SIG-M5 treated with dmso at 0.1 percent for 504 hours (cell line): ENCODE results near the gene TSEN54.
"Not testable (repeated sequence)": the region's sequence is repeated elsewhere in the genome, so short reads cannot be mapped to it uniquely, and the experiment has no call there.

Source experiments
- DNase-seq: peaks from one replicate; lab custom pipeline; 2025; ENCODE audit not compliant: unreplicated experiment; lab: John Stamatoyannopoulos, UW

The TSEN54 gene

DNA sequence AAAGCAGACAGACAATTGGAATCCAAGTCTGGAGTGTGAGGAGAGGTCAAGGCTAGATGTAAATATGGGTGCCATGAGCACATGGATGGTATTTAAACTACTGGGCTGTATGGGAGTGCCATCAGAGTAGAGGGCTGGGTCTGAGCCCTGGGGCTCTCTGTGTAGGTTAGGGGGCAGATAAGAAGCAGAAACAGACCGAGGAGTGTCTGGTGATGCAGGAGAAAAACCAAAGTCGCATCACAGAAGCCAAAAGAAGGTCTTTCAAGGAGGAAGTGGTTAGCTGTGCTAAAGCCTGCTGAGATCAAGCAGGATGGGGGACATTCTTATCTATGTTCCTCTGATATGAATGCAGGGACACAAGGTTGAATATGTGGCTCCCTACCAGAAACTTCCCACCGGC is 1.9 kb downstream of the TSEN54 start:
- peak; percentile 61 for DNase-seq

DNA sequence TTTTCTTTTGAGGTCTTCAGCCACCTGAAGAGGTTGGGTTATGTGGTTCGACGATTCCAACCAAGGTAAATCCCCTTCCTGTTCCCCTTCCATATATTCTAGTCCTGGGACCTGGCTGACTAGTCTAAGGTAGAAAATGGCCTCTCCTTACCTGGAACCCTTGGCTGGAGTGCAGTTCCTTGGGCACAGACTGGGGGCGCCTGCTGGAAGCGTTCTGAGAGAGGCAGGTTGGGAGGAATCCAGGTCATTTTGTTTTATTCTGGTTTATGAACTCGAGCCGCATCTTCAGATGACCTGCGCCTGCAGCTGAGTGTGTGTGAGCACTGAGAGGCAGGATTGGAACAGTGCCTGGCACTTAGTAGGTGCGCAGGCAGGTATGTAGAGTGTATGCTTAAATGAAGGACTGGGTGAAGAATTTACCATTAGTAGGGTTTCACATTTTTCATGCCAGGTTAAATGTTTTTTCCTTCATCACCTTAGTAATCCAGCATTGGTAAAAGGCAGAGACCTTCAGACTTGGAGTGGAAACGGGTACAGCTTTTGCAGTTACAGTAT is 2.7 kb downstream of the TSEN54 start:
- no peak for DNase-seq

DNA sequence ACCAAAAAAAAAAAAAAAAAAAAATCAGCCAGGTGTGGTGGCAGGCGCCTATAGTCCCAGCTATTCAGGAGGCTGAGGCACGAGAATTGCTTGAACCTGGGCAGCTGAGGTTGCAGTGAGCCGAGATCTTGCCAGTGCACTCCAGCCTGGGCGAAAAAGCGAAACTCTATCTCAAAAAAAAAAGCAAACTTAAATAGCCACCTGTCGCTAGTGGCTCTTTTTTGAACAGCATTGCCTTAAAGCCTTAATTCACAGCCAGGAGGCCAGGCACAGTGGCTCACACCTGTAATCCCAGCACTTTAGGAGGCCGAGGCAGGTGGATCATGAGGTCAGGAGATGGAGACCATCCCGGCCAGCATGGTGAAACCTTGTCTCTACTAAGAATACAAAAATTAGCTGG is 4.1 kb downstream of the TSEN54 start:
- not testable (repeated sequence) for DNase-seq

DNA sequence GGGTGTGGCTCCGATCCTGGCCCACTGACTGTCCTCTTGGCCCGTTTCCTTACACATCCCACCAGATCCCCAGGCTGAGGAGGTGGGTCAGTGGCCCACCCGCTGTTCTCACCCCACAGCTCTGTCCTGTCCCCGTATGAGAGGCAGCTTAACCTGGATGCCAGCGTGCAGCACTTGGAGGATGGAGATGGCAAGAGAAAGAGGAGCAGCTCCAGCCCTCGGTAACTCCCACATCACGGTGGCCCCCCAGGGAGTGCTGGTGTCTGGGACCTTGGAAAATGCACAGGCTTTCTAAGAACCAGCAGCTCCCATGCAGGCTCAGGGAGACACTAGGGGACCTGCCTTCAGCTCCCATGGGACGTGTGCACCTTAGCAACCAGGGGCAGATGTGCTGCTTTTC is 5.0 kb downstream of the TSEN54 start:
- no peak for DNase-seq

DNA sequence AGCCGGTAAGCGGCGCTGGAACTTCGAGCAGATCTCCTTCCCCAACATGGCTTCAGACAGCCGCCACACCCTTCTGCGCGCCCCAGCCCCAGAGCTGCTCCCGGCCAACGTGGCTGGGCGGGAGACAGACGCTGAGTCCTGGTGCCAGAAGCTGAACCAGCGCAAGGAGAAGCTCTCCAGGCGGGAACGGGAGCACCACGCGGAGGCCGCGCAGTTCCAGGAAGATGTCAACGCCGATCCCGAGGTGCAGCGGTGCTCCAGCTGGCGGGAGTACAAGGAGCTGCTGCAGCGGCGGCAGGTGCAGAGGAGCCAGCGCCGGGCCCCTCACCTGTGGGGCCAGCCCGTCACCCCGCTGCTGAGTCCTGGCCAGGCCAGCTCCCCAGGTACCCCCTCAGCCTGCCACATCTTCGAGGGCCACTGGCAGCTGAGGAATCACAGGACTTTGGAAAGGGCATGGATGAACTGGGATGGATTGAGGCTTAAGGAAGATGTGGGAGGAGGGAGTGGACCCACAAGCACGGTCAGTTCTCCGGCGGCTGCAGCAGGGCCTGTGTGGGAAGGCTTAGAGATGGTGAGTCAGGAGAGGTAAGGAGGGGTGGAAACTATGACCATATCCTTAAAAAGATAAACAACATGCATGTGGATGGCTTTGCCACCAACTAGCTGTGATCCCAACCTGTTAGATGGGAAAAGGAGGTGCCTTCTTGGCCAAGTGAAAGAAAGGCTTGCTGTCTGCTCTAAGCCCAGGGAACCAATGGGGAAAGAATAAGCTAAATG is 5.8 kb downstream of the TSEN54 start:
- DNase-seq = no peak

DNA sequence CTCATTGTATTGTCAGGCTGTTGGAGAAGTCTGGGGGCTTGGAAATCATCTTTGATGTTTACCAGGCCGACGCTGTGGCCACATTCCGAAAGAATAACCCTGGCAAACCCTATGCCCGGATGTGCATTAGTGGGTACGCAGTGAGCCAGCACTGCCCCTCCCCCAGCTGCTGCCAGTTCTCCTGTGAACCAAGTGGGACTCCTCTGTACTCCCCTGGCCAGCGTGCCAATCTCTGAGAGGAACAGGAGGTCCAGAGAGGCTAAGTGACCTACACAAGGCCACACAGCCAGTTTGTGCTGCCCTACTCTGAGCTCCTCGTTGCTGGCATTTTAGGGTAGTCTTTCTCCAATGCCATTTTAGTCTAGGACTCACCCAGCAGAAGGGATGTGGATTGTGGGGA is 7.3 kb downstream of the TSEN54 start:
- no peak for DNase-seq

DNA sequence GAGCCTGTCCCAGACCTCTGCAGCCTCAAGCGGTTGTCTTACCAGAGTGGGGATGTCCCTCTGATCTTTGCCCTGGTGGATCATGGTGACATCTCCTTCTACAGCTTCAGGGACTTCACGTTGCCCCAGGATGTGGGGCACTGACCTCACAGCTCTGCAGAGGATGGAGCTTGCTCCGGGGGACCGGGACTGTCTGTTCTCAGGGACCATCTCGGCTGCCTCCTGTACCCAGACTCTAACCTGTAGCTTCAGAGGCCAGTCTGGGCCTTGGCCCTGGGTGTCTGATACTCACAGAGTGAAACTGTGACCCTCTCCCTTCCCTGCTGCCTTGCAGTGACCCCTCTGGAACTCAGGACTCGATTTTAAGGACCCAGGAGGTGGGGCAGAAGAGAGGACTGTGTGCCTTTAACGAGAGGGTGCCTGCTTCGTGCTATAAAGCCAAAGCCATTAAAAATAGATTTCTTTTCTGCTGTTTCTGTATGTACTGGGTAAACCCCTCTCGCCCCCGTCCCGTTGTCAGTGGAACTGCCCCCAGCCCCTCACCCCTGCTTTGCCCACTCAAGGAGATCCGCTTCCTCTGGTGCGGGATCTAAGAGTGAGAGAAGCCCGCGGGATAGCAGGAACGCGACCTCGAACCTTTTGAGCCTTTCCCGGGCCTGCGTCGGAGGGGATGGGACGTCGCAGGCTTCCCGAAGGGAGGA is 8.1 kb downstream of the TSEN54 start:
- no peak for DNase-seq

DNA sequence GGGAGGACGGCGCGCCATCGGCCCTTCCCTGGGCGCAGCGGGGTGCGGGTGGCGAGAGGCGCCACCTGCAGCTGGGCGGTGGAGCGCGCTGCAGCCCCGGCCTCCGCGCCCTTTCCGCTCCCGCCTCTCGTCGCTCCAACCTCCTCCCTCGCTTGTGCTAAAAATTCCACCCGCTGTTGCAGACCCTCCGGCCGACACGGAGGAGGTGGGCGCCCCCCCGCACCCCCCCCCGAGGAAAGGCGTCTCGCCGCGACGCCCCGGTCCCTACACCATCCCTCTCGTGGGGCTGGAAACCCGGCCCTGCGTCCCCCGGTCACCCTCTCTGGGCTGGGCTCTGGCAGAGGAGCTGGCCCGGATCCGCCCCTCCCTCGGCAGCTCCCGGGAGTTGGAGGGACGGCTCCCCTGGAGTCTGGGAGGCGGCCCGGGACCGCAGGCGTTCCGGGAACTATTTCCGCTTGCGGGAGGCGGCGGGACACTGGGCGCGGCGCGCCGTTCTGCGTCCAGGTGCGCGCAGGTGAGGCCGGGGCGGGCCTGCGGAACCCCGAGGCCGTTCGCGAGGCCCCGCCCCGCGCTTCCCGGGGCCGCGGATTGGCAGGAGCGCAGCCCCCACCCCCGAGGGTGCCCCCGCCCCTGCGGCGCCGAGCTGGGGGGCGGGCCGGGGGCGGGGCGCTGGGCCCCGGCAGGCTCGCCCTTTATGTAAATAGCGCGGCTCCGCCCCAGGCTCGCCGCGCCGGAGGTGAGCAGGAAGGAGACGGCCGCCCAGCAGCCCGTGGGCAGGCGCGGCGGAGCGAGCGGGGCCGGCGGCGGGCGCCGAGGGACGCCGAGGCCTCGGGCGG is 8.9 kb downstream of the TSEN54 start, which contains the start of gene LLGL2:
Gene LLGL2 (plus strand): TSS at position 728 of the 836 bp plus-strand sequence. CDS start 17,730 bp downstream, outside the sequence.
- peak; percentile 90 for DNase-seq

DNA sequence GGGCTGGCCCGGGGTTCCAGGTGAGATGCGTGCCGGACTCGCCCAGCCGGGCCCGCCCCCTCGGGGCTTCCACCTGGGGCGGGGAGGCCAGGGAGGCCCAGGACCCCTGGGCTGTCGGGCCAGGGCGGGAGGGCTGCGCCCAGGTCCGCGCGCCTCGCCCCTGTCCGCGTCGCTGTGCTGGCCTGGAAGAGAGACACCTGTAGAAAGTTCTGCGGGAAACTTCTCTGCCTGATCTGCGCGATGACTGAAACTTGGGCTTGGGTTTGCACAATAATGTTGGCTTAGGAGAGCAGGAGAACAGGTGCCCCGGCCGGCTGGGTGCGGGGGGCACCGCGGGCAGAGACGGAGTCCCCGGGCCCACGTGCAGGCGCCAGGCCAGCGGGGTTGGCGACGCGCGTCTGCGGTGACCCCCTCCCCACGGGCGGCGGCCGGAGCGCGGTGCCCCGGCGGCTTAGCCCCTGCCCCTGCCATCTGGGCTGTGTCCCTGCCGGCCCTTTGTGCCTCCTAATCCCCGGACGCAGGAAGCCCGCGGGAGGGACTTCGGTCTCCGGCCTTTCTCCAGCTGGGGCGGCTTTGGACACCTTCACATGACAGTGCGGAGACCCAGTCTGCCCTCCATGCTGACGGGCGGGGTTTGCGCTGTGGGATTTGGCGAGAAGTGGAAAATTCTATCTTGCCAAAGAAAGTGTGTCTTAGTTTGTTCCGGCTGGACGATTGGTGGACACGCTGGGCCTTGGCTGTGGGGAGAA is 9.7 kb downstream of the TSEN54 start:
- DNase-seq = no peak

DNA sequence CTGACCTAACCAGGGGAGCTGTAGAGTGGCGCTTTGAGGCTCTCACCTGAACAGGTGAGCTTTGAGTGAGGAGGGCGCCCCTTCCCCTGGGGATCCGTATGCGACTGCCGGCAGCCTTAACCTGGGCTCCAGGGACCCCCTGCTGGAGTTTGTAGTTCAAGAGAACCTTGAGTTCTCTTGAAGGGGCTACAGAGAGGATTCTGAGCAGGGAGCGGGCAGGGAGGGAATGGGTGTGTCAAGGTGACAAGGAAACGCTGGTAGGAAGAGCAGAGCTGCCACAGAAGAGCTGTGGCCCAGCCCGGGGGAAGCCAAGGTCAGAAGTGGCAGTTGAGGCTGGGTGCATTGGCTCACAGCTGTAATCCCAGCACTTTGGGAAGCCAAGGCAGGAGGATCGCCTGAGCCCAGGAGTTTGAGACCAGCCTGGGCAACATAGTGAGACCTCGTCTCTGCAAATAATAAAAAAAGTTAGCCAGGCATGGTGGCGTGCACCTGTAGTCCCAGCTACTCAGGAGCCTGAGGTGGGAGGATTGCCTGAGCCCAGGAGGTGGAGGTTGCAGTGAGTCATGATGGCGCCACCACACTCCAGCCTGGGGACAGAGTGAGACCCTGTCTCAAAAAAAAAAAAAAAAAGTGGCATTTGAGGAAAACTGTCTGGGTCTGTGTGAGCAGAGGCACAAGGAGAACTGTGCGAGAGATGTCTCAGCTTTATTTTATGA is 10.4 kb downstream of the TSEN54 start:
- no peak for DNase-seq

DNA sequence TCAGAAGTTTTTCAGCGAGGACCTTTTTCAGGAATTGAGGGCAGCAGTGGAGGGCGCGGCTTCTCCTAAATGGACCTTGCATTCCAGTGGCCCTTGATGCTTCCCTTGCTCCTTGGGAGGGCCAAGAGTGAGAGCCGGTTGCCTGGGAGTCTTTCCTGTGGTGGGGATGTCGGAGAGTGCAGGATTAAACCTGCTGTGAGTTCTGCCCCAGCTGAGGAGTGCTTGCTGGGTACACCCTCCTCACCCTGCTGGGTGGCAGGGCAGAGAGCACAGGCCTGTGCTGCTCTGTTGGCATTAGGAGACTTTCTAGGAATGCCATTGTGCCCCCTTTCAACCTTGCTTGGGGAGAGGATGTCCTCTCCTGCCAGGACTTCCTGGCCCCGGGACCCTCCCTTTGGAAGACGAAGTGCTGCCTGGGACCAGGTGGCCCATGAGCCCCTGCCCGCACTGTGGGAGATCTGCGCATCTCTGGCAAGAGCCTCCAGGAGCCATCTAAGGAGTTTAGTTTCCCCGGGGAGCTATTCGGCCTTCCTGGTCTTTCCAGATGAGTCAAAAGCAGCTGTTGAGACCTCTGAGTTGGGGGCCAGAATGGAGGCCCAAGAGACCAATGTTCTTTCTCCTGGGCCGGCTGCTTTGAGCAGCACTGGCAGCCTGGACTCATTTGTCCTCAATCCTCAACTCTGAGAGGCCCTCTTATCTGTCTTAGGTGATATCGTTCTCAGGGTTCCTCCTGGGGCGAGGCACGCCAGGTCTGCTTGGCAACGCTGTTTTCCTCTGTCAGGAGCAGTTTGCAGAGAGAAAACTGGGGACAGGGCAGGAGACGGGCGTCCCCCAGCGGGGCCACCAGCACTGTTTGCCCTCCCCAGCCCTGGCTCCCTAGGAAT is 14.8 kb downstream of the TSEN54 start:
- DNase-seq = no peak

DNA sequence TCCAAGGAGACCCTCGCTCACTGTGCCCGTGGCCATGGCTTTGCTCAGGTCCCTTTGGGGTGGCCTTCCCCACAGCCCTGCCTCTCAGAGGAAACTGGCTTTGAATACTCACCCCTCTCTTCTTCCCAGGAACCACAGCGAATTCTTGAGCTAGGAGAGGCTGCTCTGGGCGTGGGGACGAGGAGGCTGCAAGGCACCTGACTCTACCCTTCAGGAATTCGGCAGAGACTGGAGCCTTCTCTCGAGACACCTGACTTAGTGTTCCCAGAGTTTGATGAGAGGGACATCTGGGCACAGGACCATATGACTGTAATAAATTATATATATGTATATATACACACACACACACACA is 15.4 kb downstream of the TSEN54 start:
- DNase-seq = no peak

DNA sequence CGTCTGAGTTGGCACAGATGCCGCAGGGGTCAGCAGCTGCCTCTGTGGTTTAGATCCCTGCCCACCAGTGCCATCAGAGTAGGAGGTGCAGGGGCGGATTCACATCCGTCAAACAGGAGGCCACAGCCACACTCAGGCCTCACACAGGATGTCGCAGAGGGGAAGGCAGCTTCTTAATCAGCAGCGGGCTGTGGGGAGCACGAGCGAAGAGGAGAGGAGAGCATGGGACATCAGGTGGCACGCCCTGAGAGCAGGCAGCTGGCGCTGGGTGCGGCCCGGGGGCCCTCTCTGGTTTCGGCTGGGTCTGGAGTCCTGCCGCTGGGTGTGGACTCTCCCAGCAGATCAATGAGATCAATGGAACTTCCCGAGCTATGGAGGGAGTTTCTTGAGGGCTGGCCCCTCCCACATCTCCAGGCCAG is 18.8 kb downstream of the TSEN54 start:
- DNase-seq = no peak

DNA sequence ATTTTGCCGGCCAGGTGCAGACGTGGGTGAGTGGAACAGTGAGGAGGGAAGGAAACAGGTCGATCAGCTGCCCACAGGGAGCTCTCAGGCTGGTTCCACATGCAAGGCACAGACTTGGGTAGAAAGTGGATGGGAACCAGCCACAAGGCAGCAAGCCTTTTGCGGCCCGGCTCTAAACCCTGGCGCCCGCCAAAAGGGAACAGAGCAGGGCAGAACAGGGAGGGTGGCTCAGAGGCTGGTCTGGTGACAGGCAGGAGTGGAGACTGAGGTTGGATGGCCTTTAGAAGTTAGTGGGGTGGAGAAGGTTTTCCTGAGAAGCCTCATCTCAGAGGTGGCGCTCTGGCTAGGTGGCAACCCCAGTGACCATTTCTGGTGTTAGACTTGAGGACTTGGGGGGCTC is 19.5 kb downstream of the TSEN54 start:
- DNase-seq = no peak

DNA sequence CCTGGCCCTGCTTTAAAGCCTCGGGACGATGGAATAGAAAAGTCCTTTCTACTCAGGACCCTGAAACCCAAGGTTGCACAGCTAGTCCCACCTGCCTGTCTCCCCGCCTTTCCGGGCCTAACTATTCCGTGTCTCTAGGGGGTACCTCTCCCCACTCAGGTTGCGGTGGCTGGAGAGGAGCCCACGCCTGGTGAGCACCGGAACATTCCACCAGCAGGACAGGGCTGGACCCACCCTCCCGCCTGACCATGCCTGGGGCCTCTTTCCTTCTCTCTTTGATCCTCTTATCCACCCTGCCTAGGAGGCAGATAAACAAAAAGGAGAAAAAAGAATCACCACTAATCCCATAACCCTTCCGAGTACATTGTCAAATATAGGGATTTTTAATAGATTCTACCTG is 20.0 kb downstream of the TSEN54 start:
- DNase-seq = no peak

DNA sequence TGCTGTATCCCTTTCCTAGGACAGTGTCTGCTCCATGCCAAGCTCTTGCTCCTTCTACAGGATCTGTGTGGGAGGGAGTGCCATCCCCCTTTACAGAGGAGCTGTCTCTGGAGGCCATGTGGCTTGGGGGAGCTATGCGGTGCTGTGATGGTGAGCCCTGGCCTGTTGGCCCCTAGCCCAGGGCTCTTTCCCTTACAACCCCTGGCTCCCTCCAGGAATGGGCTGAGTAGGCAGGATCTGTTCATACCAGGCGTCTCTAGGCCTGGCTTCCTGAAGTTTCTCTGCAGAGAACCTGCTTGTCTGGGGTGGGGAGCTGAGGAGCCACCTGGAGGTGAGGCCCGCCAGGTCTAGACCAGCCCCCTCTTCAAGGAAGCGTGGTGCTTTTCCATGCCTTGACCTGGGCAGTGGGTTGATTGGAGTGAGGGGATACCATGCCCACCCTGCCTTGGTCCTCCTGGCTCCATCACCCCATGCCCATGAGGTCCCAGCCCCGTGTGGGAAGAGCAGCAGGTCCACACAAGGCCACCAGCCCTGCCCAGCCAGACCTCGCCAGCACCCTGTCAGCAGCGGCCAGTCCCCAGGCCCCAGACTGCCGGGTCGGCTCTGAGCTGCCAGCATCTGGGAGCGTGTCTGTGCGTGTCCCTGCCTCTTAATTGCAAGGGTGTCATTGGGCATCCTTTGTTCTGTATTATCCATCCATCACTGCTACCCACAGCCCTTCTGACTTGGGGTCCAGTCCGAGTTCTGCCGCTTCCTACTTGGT is 23.8 kb downstream of the TSEN54 start:
- DNase-seq = no peak

DNA sequence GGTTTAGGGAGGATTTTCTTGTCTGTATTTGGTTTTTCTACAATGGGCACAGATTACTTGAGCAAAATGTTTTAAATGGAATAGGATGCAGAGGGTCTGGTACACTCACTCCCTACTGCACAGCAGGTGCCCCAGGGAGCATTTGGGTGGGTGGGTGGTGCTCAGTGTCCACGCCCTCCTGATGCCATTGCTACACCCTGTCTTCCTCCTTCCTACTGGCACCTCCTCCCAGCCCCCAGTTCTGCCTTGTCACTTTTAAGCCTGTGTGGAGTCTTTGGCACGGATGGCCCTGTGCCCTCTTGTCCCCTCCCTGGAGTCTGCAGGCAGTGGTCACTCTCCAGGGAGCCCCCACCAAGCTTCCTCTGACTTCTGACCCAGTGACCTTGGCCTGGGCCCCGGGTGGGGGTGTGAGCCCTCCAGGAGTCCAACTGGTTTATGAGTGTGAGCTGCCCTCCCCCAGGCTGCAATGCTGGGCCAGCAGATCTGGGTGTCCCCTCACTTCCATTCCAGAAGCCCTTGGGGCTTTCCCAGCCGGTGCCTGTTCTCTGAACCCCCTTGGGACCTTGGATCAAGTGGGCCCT is 24.7 kb downstream of the TSEN54 start:
- DNase-seq = no peak

DNA sequence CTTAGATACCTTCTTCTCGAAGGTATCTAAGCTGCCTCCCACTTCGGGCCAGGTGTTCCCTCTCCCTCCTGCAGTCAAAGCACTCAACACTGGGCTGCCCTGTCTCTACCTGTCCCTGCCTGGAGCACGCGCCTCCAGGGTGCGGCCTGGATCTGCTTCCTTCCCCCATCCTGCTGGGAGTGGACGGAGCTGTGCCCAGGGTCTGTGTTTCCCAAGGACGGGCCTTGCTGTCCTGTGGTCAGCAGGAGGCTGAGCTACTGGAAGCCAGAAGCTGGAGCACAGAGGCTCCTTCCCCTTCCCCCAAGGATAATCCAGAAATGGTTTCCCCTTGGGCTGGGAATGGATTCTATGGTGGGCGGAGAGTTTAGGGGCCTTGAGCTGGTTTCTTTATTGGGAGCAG is 25.9 kb downstream of the TSEN54 start:
- no peak for DNase-seq
